ENCODE measurements around the gene GUCD1. TPM values are rescaled to one million over a fixed set of nuclear protein-coding genes. Genes with fewer than 3 reads are reported as not detected.
"Not testable (repeated sequence)": the region's sequence is repeated elsewhere in the genome, so short reads cannot be mapped to it uniquely, and the experiment has no call there.

The GUCD1 gene
- polyA plus RNA-seq, 4 donors = 147 to 494 (median 314) TPM

DNA sequence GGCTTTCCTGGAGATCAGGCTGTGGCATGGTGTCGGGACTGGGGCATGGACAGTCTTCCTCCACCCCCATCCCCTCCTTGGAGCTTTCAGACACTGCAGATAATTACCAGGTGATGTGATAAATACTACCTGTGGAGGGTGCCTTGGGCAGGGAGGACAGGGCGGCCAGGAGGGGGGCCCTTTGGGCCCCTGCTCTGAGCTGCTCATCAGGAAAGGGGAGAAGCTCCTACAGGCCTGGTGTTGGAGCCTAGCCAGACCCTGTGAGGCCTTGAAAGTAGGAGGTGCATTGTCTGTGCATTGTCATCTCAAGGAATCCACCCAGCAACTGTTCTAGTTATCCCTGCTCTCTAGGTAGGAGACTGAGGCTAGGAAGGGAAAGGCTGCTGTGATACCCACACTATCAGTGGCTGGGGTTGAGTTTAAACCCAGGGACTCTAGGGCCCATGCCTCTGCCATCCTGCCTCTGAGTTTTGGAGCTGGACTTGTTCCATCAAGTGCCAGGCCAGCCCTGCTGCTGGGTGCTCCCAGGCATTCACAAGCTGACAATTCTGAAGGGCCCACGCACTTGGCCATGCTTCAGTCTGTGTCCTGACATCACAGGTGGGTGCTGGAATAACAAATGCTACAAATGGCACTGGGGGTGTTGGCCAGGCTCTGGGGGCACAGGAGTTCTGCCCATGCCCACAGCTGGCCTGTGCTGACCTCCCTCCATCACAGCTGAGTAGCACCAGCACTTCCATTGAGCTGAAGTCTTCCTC, 45.2 kb upstream of the GUCD1 start:
- WGBS, 3 donors = 74 to 87% (median 77%) methylated on average over 3 of the region's 3 CpGs
- not testable (repeated sequence) for FAIRE-seq; H3K27ac ChIP-seq (ENCODE audit: low read depth in 1 of 3, low read length in 2 of 3); H3K9me3 ChIP-seq (ENCODE audit: control insufficient read depth in 2 of 2, insufficient read depth in 1 of 2, low read depth in 1 of 2, low read length in 1 of 2); H3K4me3 ChIP-seq (ENCODE audit: low read depth in 1 of 3, low read length in 3 of 3); H3K36me3 ChIP-seq (ENCODE audit: control insufficient read depth in 3 of 3, insufficient read depth in 2 of 3, low read depth in 1 of 3, low read length in 3 of 3); H3K27me3 ChIP-seq (ENCODE audit: control insufficient read depth in 3 of 3, insufficient read depth in 3 of 3, low read length in 3 of 3); DNase-seq
- peaks cover 4 to 27% (median 10%) of the 10 kb centered on the region in 3 donors for H3K4me1 ChIP-seq (ENCODE audit: control insufficient read depth in 3 of 3, insufficient read depth in 2 of 3, low read depth in 1 of 3, low read length in 2 of 3)

DNA sequence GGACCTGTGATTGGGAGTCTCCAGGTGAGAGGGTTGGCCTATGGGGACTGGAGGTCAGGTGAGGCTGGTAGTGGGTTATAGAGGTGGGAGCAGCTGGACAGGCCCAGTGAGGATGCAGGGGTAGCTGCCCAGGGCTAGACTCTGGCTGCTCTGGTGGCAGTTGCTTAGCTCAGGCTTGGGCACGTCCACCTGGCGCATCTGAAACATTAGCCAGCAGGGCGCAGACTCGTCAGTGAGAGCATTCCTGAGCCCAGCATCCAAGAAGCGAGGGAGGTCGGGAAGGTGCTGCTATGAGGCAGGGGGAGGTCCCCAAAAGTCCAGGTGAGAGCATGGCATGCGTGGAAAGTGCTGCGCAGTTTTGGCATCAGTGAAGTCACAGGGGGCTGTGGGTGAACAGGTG, 44.6 kb upstream of the GUCD1 start:
- no peak for DNase-seq
- no peak for FAIRE-seq
- no peak overlapping the region for H3K27ac ChIP-seq (ENCODE audit: low read depth in 1 of 3, low read length in 2 of 3)
- H3K9me3 ChIP-seq (ENCODE audit: control insufficient read depth in 2 of 2, insufficient read depth in 1 of 2, low read depth in 1 of 2, low read length in 1 of 2) = no peaks in the 10 kb centered on the region
- H3K4me1 ChIP-seq (ENCODE audit: control insufficient read depth in 3 of 3, insufficient read depth in 2 of 3, low read depth in 1 of 3, low read length in 2 of 3) = peaks cover 4 to 29% (median 10%) of the 10 kb centered on the region in 3 donors
- H3K36me3 ChIP-seq (ENCODE audit: control insufficient read depth in 3 of 3, insufficient read depth in 2 of 3, low read depth in 1 of 3, low read length in 3 of 3) = no peaks in the 10 kb centered on the region
- no peak overlapping the region for H3K4me3 ChIP-seq (ENCODE audit: low read depth in 1 of 3, low read length in 3 of 3)
- 82 to 87% (median 85%) methylated on average over 6 to 8 of the region's 8 CpGs for WGBS, 3 donors
- H3K27me3 ChIP-seq (ENCODE audit: control insufficient read depth in 3 of 3, insufficient read depth in 3 of 3, low read length in 3 of 3) = no peaks in the 10 kb centered on the region

DNA sequence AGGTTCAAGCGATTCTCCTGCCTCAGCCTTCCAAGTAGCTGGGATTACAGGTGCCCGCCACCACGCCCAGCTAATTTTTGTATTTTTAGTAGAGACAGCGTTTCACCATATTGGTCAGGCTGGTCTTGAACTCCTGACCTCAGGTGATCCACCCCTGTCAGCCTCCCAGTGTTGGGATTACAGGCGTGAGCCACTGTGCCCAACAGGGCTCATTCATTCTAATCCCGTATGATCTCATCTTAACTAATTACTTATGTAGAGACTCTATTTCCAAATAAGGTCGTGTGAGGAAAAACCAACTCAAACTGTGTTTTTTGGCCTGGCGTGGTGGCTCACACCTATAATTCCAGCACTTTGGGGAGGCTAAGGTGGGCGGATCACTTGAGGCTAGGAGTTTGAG, 42.1 kb upstream of the GUCD1 start:
- not testable (repeated sequence) for DNase-seq; FAIRE-seq; H3K27me3 ChIP-seq (ENCODE audit: control insufficient read depth in 3 of 3, insufficient read depth in 3 of 3, low read length in 3 of 3); H3K4me3 ChIP-seq (ENCODE audit: low read depth in 1 of 3, low read length in 3 of 3); H3K36me3 ChIP-seq (ENCODE audit: control insufficient read depth in 3 of 3, insufficient read depth in 2 of 3, low read depth in 1 of 3, low read length in 3 of 3); H3K9me3 ChIP-seq (ENCODE audit: control insufficient read depth in 2 of 2, insufficient read depth in 1 of 2, low read depth in 1 of 2, low read length in 1 of 2); H3K27ac ChIP-seq (ENCODE audit: low read depth in 1 of 3, low read length in 2 of 3)
- 82 to 90% (median 89%) methylated on average over 9 of the region's 9 CpGs for WGBS, 3 donors
- H3K4me1 ChIP-seq (ENCODE audit: control insufficient read depth in 3 of 3, insufficient read depth in 2 of 3, low read depth in 1 of 3, low read length in 2 of 3) = peaks cover 8 to 36% (median 10%) of the 10 kb centered on the region in 3 donors

DNA sequence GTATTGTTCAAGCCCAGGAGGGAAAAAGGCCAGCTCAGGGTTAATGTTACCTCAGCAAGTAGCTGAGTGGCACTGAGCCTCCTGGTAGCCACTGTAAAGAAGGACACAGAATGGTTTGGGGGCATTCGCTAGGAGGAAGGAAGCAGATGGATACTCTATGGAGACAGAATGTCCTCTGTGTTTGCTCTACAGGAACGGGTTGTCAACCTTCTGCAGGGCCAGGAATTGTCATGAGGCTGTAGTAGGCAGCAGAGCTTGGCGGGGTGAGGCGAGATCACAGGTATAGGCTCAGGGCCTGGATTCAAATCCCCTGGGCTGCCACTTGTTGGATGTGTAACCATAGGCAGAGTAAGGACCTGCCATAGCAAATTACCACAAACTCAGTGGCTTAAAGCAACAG, 40.9 kb upstream of the GUCD1 start:
- no peak for DNase-seq
- Histone ChIP-seq H3K36me3 (ENCODE audit: control insufficient read depth in 3 of 3, insufficient read depth in 2 of 3, low read depth in 1 of 3, low read length in 3 of 3) (peaks cover 0 to 7% (median 0%) of the 10 kb centered on the region in 3 donors), H3K27me3 (ENCODE audit: control insufficient read depth in 3 of 3, insufficient read depth in 3 of 3, low read length in 3 of 3) (no peaks in the 10 kb centered on the region), H3K4me3 (ENCODE audit: low read depth in 1 of 3, low read length in 3 of 3) (no peak overlapping the region), H3K4me1 (ENCODE audit: control insufficient read depth in 3 of 3, insufficient read depth in 2 of 3, low read depth in 1 of 3, low read length in 2 of 3) (peaks cover 4 to 28% (median 7%) of the 10 kb centered on the region in 3 donors), H3K9me3 (ENCODE audit: control insufficient read depth in 2 of 2, insufficient read depth in 1 of 2, low read depth in 1 of 2, low read length in 1 of 2) (no peaks in the 10 kb centered on the region), H3K27ac (ENCODE audit: low read depth in 1 of 3, low read length in 2 of 3) (no peak overlapping the region)
- FAIRE-seq = no peak
- WGBS, 3 donors = 92 to 99% (median 94%) methylated on average over 4 of the region's 4 CpGs

DNA sequence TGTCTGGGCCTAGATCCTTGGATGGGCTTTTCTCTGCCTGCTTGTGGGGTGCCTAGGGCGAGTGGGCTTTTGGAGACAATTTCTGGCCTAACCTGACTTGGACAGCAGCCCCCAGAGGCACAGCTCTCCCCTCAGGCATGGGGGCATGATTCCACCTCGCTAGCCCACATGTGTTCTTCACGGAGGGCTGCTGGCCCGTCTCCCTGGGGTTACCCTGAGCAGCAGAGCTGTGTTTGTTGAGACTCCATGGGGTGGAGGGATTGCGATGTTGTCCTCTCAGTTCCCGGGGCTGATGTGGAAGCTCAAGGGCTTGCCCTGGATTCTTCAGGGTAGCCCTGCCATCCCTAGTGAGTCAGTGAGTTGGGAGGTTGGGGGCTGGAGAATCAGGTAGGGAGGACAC, 40.3 kb upstream of the GUCD1 start:
- no peak overlapping the region for H3K4me3 ChIP-seq (ENCODE audit: low read depth in 1 of 3, low read length in 3 of 3)
- WGBS, 3 donors = 85 to 93% (median 92%) methylated on average over 6 of the region's 6 CpGs
- no peaks in the 10 kb centered on the region for H3K27me3 ChIP-seq (ENCODE audit: control insufficient read depth in 3 of 3, insufficient read depth in 3 of 3, low read length in 3 of 3)
- FAIRE-seq = no peak
- H3K9me3 ChIP-seq (ENCODE audit: control insufficient read depth in 2 of 2, insufficient read depth in 1 of 2, low read depth in 1 of 2, low read length in 1 of 2) = no peaks in the 10 kb centered on the region
- H3K36me3 ChIP-seq (ENCODE audit: control insufficient read depth in 3 of 3, insufficient read depth in 2 of 3, low read depth in 1 of 3, low read length in 3 of 3) = peaks cover 0 to 7% (median 0%) of the 10 kb centered on the region in 3 donors
- peaks cover 3 to 28% (median 4%) of the 10 kb centered on the region in 3 donors for H3K4me1 ChIP-seq (ENCODE audit: control insufficient read depth in 3 of 3, insufficient read depth in 2 of 3, low read depth in 1 of 3, low read length in 2 of 3)
- DNase-seq = no peak
- no peak overlapping the region for H3K27ac ChIP-seq (ENCODE audit: low read depth in 1 of 3, low read length in 2 of 3)

DNA sequence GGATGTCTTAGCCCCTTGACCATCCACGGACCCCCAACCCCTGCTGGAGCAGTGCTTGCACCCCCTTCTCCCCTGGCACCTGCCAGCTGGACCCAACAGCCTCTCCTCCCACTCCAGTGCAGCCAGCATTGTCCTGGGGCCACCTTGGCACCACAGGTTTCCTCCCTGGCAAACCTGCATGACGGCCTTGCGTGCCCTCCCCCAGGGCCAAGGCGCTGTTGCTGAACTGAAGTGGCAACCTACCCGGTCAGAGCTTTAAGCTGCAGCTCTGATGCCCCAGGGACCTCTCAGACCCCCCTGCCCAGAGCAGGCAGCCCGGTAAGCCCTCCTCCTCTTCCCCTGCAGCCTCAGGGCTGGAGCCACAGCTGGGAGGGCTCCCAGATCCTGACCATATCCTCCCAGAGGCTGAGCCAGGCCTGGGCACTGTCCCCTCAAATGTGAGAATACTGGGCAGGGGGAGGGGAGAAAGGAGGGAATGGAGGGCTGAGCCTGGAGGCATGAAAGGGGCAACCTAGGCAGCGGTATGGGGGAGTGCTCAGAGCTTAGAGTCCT, 39.7 kb upstream of the GUCD1 start:
- H3K27me3 ChIP-seq (ENCODE audit: control insufficient read depth in 3 of 3, insufficient read depth in 3 of 3, low read length in 3 of 3) = no peaks in the 10 kb centered on the region
- 36 to 68% (median 56%) methylated on average over 7 of the region's 7 CpGs for WGBS, 3 donors
- no peak for DNase-seq
- H3K4me3 ChIP-seq (ENCODE audit: low read depth in 1 of 3, low read length in 3 of 3) = no peak overlapping the region
- no peaks in the 10 kb centered on the region for H3K9me3 ChIP-seq (ENCODE audit: control insufficient read depth in 2 of 2, insufficient read depth in 1 of 2, low read depth in 1 of 2, low read length in 1 of 2)
- no peak for FAIRE-seq
- H3K36me3 ChIP-seq (ENCODE audit: control insufficient read depth in 3 of 3, insufficient read depth in 2 of 3, low read depth in 1 of 3, low read length in 3 of 3) = peaks cover 0 to 10% (median 0%) of the 10 kb centered on the region in 3 donors
- H3K27ac ChIP-seq (ENCODE audit: low read depth in 1 of 3, low read length in 2 of 3) = peak overlapping the region in 1 of 3 donors; percentile 95
- peaks cover 3 to 24% (median 4%) of the 10 kb centered on the region in 3 donors for H3K4me1 ChIP-seq (ENCODE audit: control insufficient read depth in 3 of 3, insufficient read depth in 2 of 3, low read depth in 1 of 3, low read length in 2 of 3)

DNA sequence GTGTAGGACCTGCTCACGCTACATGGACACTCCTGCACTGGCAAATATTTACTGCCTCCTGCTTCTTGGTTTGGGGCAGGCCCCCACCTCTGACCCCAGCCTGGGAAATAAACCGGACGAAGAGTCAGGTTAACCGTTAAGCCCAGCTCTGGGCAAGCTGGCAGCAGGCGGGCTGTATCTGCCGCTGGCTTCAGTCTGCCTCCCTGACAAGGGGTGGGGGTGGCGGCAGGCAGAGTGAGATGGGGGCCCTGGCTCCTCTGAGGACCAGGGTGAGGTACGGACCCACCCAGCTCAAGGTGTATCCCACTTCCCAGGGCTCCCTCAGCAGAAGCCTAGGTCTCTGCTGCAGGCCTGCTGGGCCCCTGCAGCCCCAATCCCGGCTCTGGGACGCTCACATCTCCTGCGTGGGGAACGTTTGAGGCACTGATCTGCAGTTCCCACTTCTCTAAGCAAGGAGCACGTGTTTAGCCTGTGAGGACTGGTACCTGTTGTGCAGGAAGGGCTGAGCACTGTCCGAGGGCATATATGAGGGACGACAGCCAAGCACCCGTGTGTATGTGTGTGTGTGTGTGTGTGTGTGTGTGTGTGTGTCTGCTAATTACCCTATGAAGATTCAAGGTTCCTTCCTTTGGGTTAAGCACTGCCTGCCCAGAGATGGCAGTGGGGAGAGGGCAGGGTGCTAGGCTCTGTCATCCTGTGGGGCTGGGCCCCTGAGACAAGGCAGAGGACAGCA, 39.1 kb upstream of the GUCD1 start:
- no peak for FAIRE-seq
- no peaks in the 10 kb centered on the region for H3K9me3 ChIP-seq (ENCODE audit: control insufficient read depth in 2 of 2, insufficient read depth in 1 of 2, low read depth in 1 of 2, low read length in 1 of 2)
- H3K27ac ChIP-seq (ENCODE audit: low read depth in 1 of 3, low read length in 2 of 3) = peak overlapping the region in 2 of 3 donors; percentile 48 to 95
- no peak overlapping the region for H3K4me3 ChIP-seq (ENCODE audit: low read depth in 1 of 3, low read length in 3 of 3)
- DNase-seq = peak; percentile 61 to 66
- H3K4me1 ChIP-seq (ENCODE audit: control insufficient read depth in 3 of 3, insufficient read depth in 2 of 3, low read depth in 1 of 3, low read length in 2 of 3) = peaks cover 0 to 24% (median 4%) of the 10 kb centered on the region in 3 donors
- WGBS, 3 donors = 34 to 58% (median 36%) methylated on average over 16 of the region's 16 CpGs
- H3K27me3 ChIP-seq (ENCODE audit: control insufficient read depth in 3 of 3, insufficient read depth in 3 of 3, low read length in 3 of 3) = no peaks in the 10 kb centered on the region
- H3K36me3 ChIP-seq (ENCODE audit: control insufficient read depth in 3 of 3, insufficient read depth in 2 of 3, low read depth in 1 of 3, low read length in 3 of 3) = peaks cover 0 to 16% (median 0%) of the 10 kb centered on the region in 3 donors

DNA sequence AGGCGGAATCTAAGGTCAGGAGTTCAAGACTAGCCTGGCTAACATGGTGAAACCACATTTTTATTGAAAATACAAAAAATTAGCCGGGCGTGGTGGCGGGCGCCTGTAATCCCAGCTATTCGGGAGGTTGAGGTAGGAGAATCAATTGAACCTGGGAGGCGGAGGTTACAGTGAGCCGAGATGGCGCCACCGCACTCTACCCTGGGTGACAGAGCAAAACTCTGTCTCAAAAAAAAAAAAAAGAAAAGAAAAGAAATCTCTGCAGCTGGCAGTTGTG, 38.6 kb upstream of the GUCD1 start:
- H3K4me3 ChIP-seq (ENCODE audit: low read depth in 1 of 3, low read length in 3 of 3); H3K27me3 ChIP-seq (ENCODE audit: control insufficient read depth in 3 of 3, insufficient read depth in 3 of 3, low read length in 3 of 3); FAIRE-seq; DNase-seq; H3K9me3 ChIP-seq (ENCODE audit: control insufficient read depth in 2 of 2, insufficient read depth in 1 of 2, low read depth in 1 of 2, low read length in 1 of 2): not testable (repeated sequence)
- 63 to 78% (median 71%) methylated on average over 10 of the region's 10 CpGs for WGBS, 3 donors
- Histone ChIP-seq H3K4me1 (ENCODE audit: control insufficient read depth in 3 of 3, insufficient read depth in 2 of 3, low read depth in 1 of 3, low read length in 2 of 3) (peaks cover 0 to 24% (median 4%) of the 10 kb centered on the region in 3 donors), H3K27ac (ENCODE audit: low read depth in 1 of 3, low read length in 2 of 3) (peak overlapping the region; percentile 75 to 95 (median 85)), H3K36me3 (ENCODE audit: control insufficient read depth in 3 of 3, insufficient read depth in 2 of 3, low read depth in 1 of 3, low read length in 3 of 3) (peaks cover 0 to 21% (median 0%) of the 10 kb centered on the region in 3 donors)
